Uterus (tissue), 4 donors: ENCODE data around the gene SNRPB. TPM values are rescaled to one million over a fixed set of nuclear protein-coding genes. Genes with fewer than 3 reads are reported as not detected.
"Not testable (repeated sequence)": the region's sequence is repeated elsewhere in the genome, so short reads cannot be mapped to it uniquely, and the experiment has no call there.

ENCODE experiments used
- DNase-seq, 2 donors: peaks; one replicate each; pipeline ENCODE4 v3.0.0-alpha.2; 2019 to 2020
- H3K27ac ChIP-seq, 2 donors: fragments of 200-600 bp; sonication (generic); 1 replicate in 1 of 2; 2 replicates in 1 of 2; pipeline ENCODE4 v1.5.1; 2016 to 2018
- H3K27me3 ChIP-seq, 2 donors: fragments of 200-600 bp; sonication (generic); one replicate each; pipeline ENCODE4 v1.5.1; 2018 to 2019; ENCODE audit warnings: control low read depth in 1 of 2
- H3K36me3 ChIP-seq, 2 donors: fragments of 200-600 bp; sonication (generic); one replicate each; pipeline ENCODE4 v1.5.1; 2019; ENCODE audit warnings: control low read depth in 1 of 2
- H3K4me1 ChIP-seq, 2 donors: fragments of 200-600 bp; sonication (generic); one replicate each; pipeline ENCODE4 v1.5.1; 2018 to 2019; ENCODE audit warnings: control low read depth in 1 of 2
- H3K4me3 ChIP-seq, 2 donors: fragments of 200-600 bp; sonication (generic); 1 replicate in 1 of 2; 2 replicates in 1 of 2; pipeline ENCODE4 v1.5.1; 2018 to 2019; ENCODE audit warnings: mild to moderate bottlenecking in 1 of 2
- H3K9me3 ChIP-seq, 2 donors: fragments of 200-600 bp; sonication (generic); one replicate each; pipeline ENCODE4 v1.5.1; 2019; ENCODE audit warnings: control low read depth in 1 of 2
- POLR2A ChIP-seq, 2 donors: fragments of 450-650 bp; IDR thresholded peaks; one replicate each; pipeline ENCODE4 v1.6.1; 2016; ENCODE audit warnings: antibody characterized with exemption in 2 of 2, mild to moderate bottlenecking in 1 of 2, moderate library complexity in 1 of 2
- intact Hi-C: fragments of 100-400 bp; cut with DNase I; formaldehyde crosslinking; loops from one replicate; pipeline ENCODE4 v1.15.1; 2023; ENCODE audit warnings: low total_unique reads
- total RNA-seq, 4 donors: library from RNA; depleted of rRNA in 3 of 4; stranded (reverse); fragments of >200 nt in 3 of 4; gene quantifications; one replicate each; pipeline versions ENCODE4 v1.1.0 to v1.2.4, GENCODE V29; 2014 to 2023
- TF ChIP-seq, protein P1 (sequence below), 4 experiments: fragments of 200-600 bp in 2 of 4; fragments of 450-650 bp in 2 of 4; sonication (generic) in 2 of 4; IDR thresholded peaks; one replicate each; pipeline ENCODE4 v1.5.1; 2016 to 2019; ENCODE audit warnings: antibody characterized with exemption in 4 of 4, mild to moderate bottlenecking in 2 of 4, moderate library complexity in 1 of 4
- donor health status: DM: yes; HTN: yes; CAD: no.

Gene SNRPB
- total RNA-seq, 4 donors from 2014 or later = 108 to 268 (median 133) TPM

DNA sequence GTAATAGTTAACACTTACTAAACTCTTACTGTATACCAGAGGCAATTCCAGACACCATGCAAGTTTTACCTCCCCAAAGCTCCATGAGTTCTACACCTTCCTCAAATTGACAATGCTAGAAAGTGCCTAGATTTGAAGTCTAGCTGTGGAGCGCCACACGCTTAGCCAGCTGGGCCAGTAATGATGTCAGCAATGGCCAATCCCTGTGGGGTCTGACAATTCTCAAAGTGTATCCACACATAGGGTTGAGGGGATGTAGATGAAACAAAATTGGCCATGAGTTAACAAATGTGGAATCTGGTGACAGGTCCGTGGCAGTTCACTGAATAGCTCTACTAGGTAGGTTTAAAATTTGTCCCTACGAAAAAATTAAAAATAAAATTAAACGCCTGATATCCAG, 36.9 kb upstream of the SNRPB start:
- DNase-seq = no peak
- Histone ChIP-seq H3K36me3 (no peaks in the 10 kb centered on the region), H3K4me3 (peak overlapping the region; percentile 72 to 85), H3K4me1 (peaks cover 0 to 7% of the 10 kb centered on the region in 2 donors), H3K9me3 (no peaks in the 10 kb centered on the region), H3K27ac (no peak overlapping the region), H3K27me3 (no peaks in the 10 kb centered on the region)
- intact Hi-C loops = no loop called here
- TF ChIP-seq, protein P1, sequence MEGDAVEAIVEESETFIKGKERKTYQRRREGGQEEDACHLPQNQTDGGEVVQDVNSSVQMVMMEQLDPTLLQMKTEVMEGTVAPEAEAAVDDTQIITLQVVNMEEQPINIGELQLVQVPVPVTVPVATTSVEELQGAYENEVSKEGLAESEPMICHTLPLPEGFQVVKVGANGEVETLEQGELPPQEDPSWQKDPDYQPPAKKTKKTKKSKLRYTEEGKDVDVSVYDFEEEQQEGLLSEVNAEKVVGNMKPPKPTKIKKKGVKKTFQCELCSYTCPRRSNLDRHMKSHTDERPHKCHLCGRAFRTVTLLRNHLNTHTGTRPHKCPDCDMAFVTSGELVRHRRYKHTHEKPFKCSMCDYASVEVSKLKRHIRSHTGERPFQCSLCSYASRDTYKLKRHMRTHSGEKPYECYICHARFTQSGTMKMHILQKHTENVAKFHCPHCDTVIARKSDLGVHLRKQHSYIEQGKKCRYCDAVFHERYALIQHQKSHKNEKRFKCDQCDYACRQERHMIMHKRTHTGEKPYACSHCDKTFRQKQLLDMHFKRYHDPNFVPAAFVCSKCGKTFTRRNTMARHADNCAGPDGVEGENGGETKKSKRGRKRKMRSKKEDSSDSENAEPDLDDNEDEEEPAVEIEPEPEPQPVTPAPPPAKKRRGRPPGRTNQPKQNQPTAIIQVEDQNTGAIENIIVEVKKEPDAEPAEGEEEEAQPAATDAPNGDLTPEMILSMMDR (IDR thresholded peaks at IDR 0.05) = no peak
- no peak for TF ChIP-seq POLR2A (IDR thresholded peaks at IDR 0.05)

GRCh38 chr20:2506426-2506825, 35.8 kb upstream of the SNRPB start:
- H3K4me1 ChIP-seq, H3K27ac ChIP-seq, intact Hi-C loops, H3K9me3 ChIP-seq, DNase-seq, H3K36me3 ChIP-seq, H3K27me3 ChIP-seq, H3K4me3 ChIP-seq: not testable (repeated sequence)

DNA sequence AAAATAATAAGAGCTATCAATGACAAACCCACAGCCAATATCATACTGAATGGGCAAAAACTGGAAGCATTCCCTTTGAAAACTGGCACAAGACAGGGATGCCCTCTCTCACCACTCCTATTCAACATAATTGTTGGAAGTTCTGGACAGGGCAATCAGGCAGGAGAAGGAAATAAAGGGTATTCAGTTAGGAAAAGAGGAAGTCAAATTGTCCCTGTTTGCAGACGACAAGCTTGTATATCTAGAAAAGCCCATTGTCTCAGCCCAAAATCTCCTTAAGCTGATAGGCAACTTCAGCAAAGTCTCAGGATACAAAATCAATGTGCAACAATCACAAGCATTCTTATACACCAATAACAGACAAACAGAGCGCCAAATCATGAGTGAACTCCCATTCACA, 34.2 kb upstream of the SNRPB start:
- H3K4me1 ChIP-seq, H3K36me3 ChIP-seq, DNase-seq, H3K9me3 ChIP-seq, H3K27ac ChIP-seq, intact Hi-C loops, H3K4me3 ChIP-seq, H3K27me3 ChIP-seq: not testable (repeated sequence)

GRCh38 chr20:2502808-2503384, 32.3 kb upstream of the SNRPB start:
- DNase-seq, H3K9me3 ChIP-seq, H3K27me3 ChIP-seq, H3K4me1 ChIP-seq, H3K27ac ChIP-seq, intact Hi-C loops, H3K36me3 ChIP-seq, H3K4me3 ChIP-seq: not testable (repeated sequence)

- Histone ChIP-seq H3K9me3 (no peaks in the 10 kb centered on the region), H3K36me3 (no peaks in the 10 kb centered on the region), H3K27me3 (no peaks in the 10 kb centered on the region), H3K27ac (no peak overlapping the region), H3K4me3 (no peak overlapping the region), H3K4me1 (no peaks in the 10 kb centered on the region)
- TF ChIP-seq POLR2A (IDR thresholded peaks at IDR 0.05) = no peak
- TF ChIP-seq, protein P1 (IDR thresholded peaks at IDR 0.05) = no peak
- no peak for DNase-seq
- intact Hi-C loops = no loop called here
Observed at GRCh38 chr20:2485661-2486060, 15.1 kb upstream of the SNRPB start.

DNA sequence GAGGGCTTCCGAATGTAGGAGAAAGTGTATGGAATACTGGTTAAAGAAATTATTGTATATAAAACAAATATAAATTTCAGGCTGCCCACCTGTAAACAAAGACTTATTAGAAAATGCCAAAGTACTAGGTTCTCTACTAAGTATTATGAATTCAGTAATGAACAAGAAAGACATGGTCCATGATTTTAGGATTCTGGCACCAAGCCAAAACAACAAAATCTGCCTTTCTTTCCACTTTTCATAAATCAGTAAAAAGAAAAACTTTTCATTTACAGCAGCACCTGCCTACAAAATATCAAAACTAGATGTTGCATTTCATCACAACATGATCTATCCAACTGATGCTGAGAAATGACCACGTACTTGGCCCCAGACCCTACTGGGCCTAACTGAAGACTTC, 14.5 kb upstream of the SNRPB start:
- H3K4me3 ChIP-seq = no peak overlapping the region
- no peaks in the 10 kb centered on the region for H3K9me3 ChIP-seq
- H3K4me1 ChIP-seq = no peaks in the 10 kb centered on the region
- no peaks in the 10 kb centered on the region for H3K27me3 ChIP-seq
- no peak overlapping the region for H3K27ac ChIP-seq
- no peak for DNase-seq
- intact Hi-C loops = no loop called here
- no peaks in the 10 kb centered on the region for H3K36me3 ChIP-seq
- no peak for TF ChIP-seq POLR2A (IDR thresholded peaks at IDR 0.05)
- TF ChIP-seq, protein P1 (IDR thresholded peaks at IDR 0.05) = no peak

DNA sequence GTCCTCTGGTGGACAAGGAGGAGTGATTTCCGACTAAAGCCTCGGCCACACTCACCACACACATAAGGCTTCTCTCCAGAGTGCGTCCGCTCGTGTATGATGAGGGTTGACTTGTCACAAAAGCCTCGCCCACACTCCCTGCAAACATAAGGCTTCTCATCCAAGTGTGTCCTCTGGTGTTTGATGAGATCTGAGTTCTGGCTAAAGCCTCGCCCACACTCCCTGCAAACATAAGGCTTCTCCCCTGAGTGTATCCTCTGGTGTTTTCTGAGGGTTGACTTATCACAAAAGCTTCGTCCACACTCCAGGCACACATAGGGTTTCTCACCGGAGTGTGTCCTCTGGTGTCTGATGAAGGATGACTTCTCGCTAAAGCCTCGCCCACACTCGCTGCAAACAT, 12.9 kb upstream of the SNRPB start:
- intact Hi-C loops = no loop called here
- Histone ChIP-seq H3K27ac (no peak overlapping the region), H3K4me1 (no peaks in the 10 kb centered on the region), H3K9me3 (no peaks in the 10 kb centered on the region), H3K36me3 (no peaks in the 10 kb centered on the region), H3K27me3 (no peaks in the 10 kb centered on the region), H3K4me3 (no peak overlapping the region)
- no peak for DNase-seq
- TF ChIP-seq POLR2A (IDR thresholded peaks at IDR 0.05) = no peak
- TF ChIP-seq, protein P1 (IDR thresholded peaks at IDR 0.05) = no peak
